Thyroid gland (tissue), 4 donors: Measurements from ENCODE around the gene ZNF202. TPM values are rescaled to one million over a fixed set of nuclear protein-coding genes. Genes with fewer than 3 reads are reported as not detected.

Experiments used
- DNase-seq, 2 donors: peaks; one replicate each; pipeline ENCODE4 v3.0.0-alpha.2; 2019
- H3K27ac ChIP-seq, 3 donors: fragments of 200-600 bp; sonication (generic); 1 replicate in 2 of 3; 2 replicates in 1 of 3; pipeline ENCODE4 v1.5.1; 2016 to 2019; ENCODE audit warnings: mild to moderate bottlenecking in 1 of 3, moderate library complexity in 1 of 3
- H3K27me3 ChIP-seq: fragments of 200-600 bp; sonication (generic); one replicate; pipeline ENCODE4 v1.5.1; 2019
- H3K36me3 ChIP-seq, 2 donors: fragments of 200-600 bp; sonication (generic); one replicate each; pipeline ENCODE4 v1.5.1; 2016 to 2019
- H3K4me1 ChIP-seq, 2 donors: fragments of 200-600 bp; sonication (generic); one replicate each; pipeline ENCODE4 v1.5.1; 2017 to 2019
- H3K4me3 ChIP-seq, 3 donors: fragments of 200-600 bp; sonication (generic); replicated peaks in 1 of 3; 1 replicate in 2 of 3; 2 replicates in 1 of 3; pipeline ENCODE4 v1.5.1; 2016; ENCODE audit warnings: mild to moderate bottlenecking in 1 of 3
- H3K9me3 ChIP-seq: fragments of 200-600 bp; sonication (generic); one replicate; pipeline ENCODE4 v1.5.1; 2017
- CTCF ChIP-seq, 6 experiments: fragments of 200-600 bp in 3 of 6; fragments of 450-650 bp in 3 of 6; sonication (generic) in 3 of 6; IDR thresholded peaks; one replicate each; pipeline ENCODE4 v1.5.1; 2016 to 2019; ENCODE audit warnings: antibody characterized with exemption in 6 of 6, mild to moderate bottlenecking in 2 of 6, inconsistent platforms in 1 of 6, moderate library complexity in 1 of 6
- POLR2A ChIP-seq, 2 donors: fragments of 450-650 bp; IDR thresholded peaks; one replicate each; pipeline ENCODE4 v1.6.1; 2017; ENCODE audit warnings: antibody characterized with exemption in 2 of 2, mild to moderate bottlenecking in 2 of 2, moderate library complexity in 1 of 2
- WGBS, 2 donors: methylation state at CpG; one replicate each; pipeline ENCODE4 v1.1.5; 2017; 5-methylcytosine and 5-hydroxymethylcytosine counted together
- intact Hi-C: fragments of 100-400 bp; cut with DNase I; formaldehyde crosslinking; loops from one replicate; pipeline ENCODE4 v1.15.1; 2023
- total RNA-seq, 4 donors: library from RNA; depleted of rRNA; stranded (reverse); fragments of >200 nt; gene quantifications; one replicate each; pipeline ENCODE4 v1.2.3, GENCODE V29; 2016

Gene ZNF202
- total RNA-seq, 4 donors from 2014 or later, result 5.2 to 12.5 (median 8.2) TPM

GRCh38 chr11:123745764-123746451 is 4.4 kb upstream of the ZNF202 start:
- Histone ChIP-seq H3K27ac (no peak overlapping the region), H3K4me3 (no peak overlapping the region), H3K9me3 (no peaks in the 10 kb centered on the region), H3K4me1 (peaks cover 3 to 5% of the 10 kb centered on the region in 2 donors), H3K27me3 (no peaks in the 10 kb centered on the region), H3K36me3 (no peaks in the 10 kb centered on the region)
- WGBS, 2 donors, result 63 to 71% methylated on average over 2 of the region's 2 CpGs
- no peak for TF ChIP-seq CTCF (IDR thresholded peaks at IDR 0.05)
- no peak for TF ChIP-seq POLR2A (IDR thresholded peaks at IDR 0.05)
- no peak for DNase-seq
- intact Hi-C loops, result no loop called here

DNA sequence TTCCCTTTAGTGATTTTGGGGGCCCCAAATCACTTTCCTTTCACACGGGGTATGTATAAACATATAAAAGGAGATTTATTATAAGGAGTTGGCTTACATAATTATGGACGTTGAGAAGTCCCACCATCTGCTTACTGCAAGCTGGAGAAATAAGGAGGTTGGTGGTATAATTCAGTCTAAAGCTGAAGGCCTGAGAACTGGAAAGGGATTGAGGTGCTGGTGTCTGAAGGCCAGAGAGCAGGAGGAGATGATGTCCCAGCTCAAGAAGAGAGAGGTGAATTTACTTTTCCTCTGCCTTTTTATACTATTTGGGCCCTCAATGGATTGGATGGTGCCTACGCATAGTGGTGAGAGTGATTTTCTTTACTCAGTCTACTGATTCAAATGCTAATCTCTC is 1.3 kb upstream of the ZNF202 start:
- Histone ChIP-seq H3K9me3 (no peaks in the 10 kb centered on the region), H3K27ac (no peak overlapping the region), H3K4me1 (peaks cover 9 to 16% of the 10 kb centered on the region in 2 donors), H3K4me3 (no peak overlapping the region), H3K36me3 (no peaks in the 10 kb centered on the region), H3K27me3 (no peaks in the 10 kb centered on the region)
- intact Hi-C loops, result no loop called here
- 55 to 59% methylated on average over 3 of the region's 3 CpGs for WGBS, 2 donors
- no peak for DNase-seq
- TF ChIP-seq POLR2A (IDR thresholded peaks at IDR 0.05) (no peak), CTCF (IDR thresholded peaks at IDR 0.05) (no peak)

GRCh38 chr11:123742031-123742723 is 717 bp upstream of the ZNF202 start:
- intact Hi-C loops, result no loop called here
- Histone ChIP-seq H3K36me3 (no peaks in the 10 kb centered on the region), H3K9me3 (no peaks in the 10 kb centered on the region), H3K27me3 (no peaks in the 10 kb centered on the region), H3K4me3 (peak overlapping the region; percentile 57 to 85 (median 84)), H3K27ac (peak overlapping the region in 2 of 3 donors; percentile 75 to 83), H3K4me1 (peaks cover 9 to 16% of the 10 kb centered on the region in 2 donors)
- TF ChIP-seq POLR2A (IDR thresholded peaks at IDR 0.05), result no peak
- no peak for TF ChIP-seq CTCF (IDR thresholded peaks at IDR 0.05)
- WGBS, 2 donors, result 25 to 31% methylated on average over 12 of the region's 12 CpGs
- peak in 1 of 2 donors; percentile 11 for DNase-seq

- DNase-seq, result no peak
- no peaks in the 10 kb centered on the region for H3K36me3 ChIP-seq
- peak overlapping the region in 2 of 3 donors; percentile 75 to 83 for H3K27ac ChIP-seq
- peaks cover 9 to 16% of the 10 kb centered on the region in 2 donors for H3K4me1 ChIP-seq
- TF ChIP-seq POLR2A (IDR thresholded peaks at IDR 0.05) (no peak), CTCF (IDR thresholded peaks at IDR 0.05) (no peak)
- WGBS, 2 donors, result 0 to 2% methylated on average over 6 of the region's 6 CpGs
- H3K9me3 ChIP-seq, result no peaks in the 10 kb centered on the region
- peak overlapping the region; percentile 57 to 85 (median 84) for H3K4me3 ChIP-seq
- no peaks in the 10 kb centered on the region for H3K27me3 ChIP-seq
- intact Hi-C loops, result no loop called here
These were observed 687 bp downstream of the ZNF202 start for GRCh38 chr11:123740787-123741158.

DNA sequence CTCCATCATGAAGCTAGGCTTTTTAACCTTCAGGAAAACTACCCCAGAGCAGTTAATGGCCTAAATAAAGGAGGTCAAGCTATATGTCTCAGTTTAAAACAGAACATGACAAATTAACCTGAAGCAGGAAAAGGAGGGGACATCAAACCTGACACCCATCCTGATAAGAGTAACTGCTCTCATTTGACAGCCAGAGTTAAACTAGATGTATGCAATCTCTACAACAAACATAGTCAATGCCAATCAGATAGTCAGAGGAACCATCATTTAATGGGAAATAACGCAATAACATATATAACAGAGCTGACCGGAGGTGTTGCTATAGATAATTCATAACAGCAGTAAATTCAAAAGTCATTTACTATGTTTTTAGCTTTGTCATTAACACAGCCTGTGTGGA is 3.1 kb downstream of the ZNF202 start:
- intact Hi-C loops, result no loop called here
- 0 to 100% methylated on average over 2 of the region's 2 CpGs for WGBS, 2 donors
- Histone ChIP-seq H3K9me3 (no peaks in the 10 kb centered on the region), H3K27ac (no peak overlapping the region), H3K4me3 (no peak overlapping the region), H3K36me3 (no peaks in the 10 kb centered on the region), H3K4me1 (peaks cover 9 to 16% of the 10 kb centered on the region in 2 donors), H3K27me3 (no peaks in the 10 kb centered on the region)
- DNase-seq, result no peak
- TF ChIP-seq POLR2A (IDR thresholded peaks at IDR 0.05) (no peak), CTCF (IDR thresholded peaks at IDR 0.05) (no peak)
